IMR-90 (cell line): ENCODE data around the gene GAREM1. TPM values are rescaled to one million over a fixed set of nuclear protein-coding genes. Genes with fewer than 3 reads are reported as not detected.

ENCODE experiments used
- ATAC-seq: fragments of 200-7000 bp; cut with Tn5 transposase; 2 replicates; pipeline ENCODE4 v1.9.1; 2020; ENCODE audit warnings: low read depth, mild to moderate bottlenecking, moderate library complexity
- BruUV-seq: library from RNA; stranded (reverse); fragments of 400-500 nt; replicated peaks from 2 replicates; lab custom pipeline; 2021; lab: Mats Ljungman, UMichigan
- CTCF ChIA-PET: fragments of 300-600 bp; formaldehyde crosslinking; extraction: SDS; loops from one replicate; lab custom pipeline; 2021; ENCODE audit warnings: antibody characterized with exemption; lab: Yijun Ruan, JAX
- POLR2A ChIA-PET: fragments of 300-600 bp; sonication (Branson Sonifier 250); formaldehyde crosslinking; loops from one replicate; lab custom pipeline; 2022; ENCODE audit warnings: antibody characterized with exemption; ENCODE audit not compliant: unreplicated experiment; lab: Charles Lee
- DNase-seq: peaks from one replicate; pipeline ENCODE4 v3.0.0; 2013
- H2AFZ ChIP-seq: replicated peaks from 2 replicates; pipeline ENCODE3; 2013; ENCODE audit warnings: low read length, mild to moderate bottlenecking; ENCODE audit not compliant: poor library complexity
- H2AK5ac ChIP-seq: 2 replicates; pipeline ENCODE4 v1.6.1; 2013; ENCODE audit warnings: low read depth, low read length, inconsistent platforms
- H2AK9ac ChIP-seq: replicated peaks from 2 replicates; pipeline ENCODE3; 2013; ENCODE audit warnings: mild to moderate bottlenecking, low read depth, low read length, moderate library complexity; ENCODE audit not compliant: poor library complexity
- H2BK120ac ChIP-seq: 2 replicates; pipeline ENCODE4 v1.6.1; 2013; ENCODE audit warnings: low read depth, low read length, inconsistent platforms
- H2BK15ac ChIP-seq: 3 replicates; pipeline ENCODE4 v1.6.1; 2013; ENCODE audit warnings: low read depth, low read length, inconsistent platforms
- H2BK20ac ChIP-seq: 2 replicates; pipeline ENCODE4 v1.6.1; 2013; ENCODE audit warnings: low read depth, mild to moderate bottlenecking, inconsistent platforms, low read length, moderate library complexity
- H2BK5ac ChIP-seq: 2 replicates; pipeline ENCODE4 v1.6.1; 2013; ENCODE audit warnings: mild to moderate bottlenecking, low read depth, low read length, inconsistent platforms; ENCODE audit not compliant: poor library complexity, severe bottlenecking
- H3K14ac ChIP-seq: replicated peaks from 2 replicates; pipeline ENCODE4 v1.6.1; 2013; ENCODE audit warnings: low read depth, low read length, inconsistent platforms
- H3K18ac ChIP-seq: 2 replicates; pipeline ENCODE4 v1.6.1; 2013; ENCODE audit warnings: low read depth, low read length, control low read depth
- H3K23ac ChIP-seq: 2 replicates; pipeline ENCODE4 v1.6.1; 2013; ENCODE audit warnings: low read depth, low read length, inconsistent platforms
- H3K27ac ChIP-seq: 2 replicates; pipeline ENCODE4 v1.5.1; 2013; ENCODE audit warnings: mild to moderate bottlenecking, control low read depth, low read length; ENCODE audit not compliant: insufficient read depth
- H3K27me3 ChIP-seq: 2 replicates; pipeline ENCODE4 v1.6.1; 2013; ENCODE audit warnings: low read length; ENCODE audit not compliant: control insufficient read depth, insufficient read depth
- H3K36me3 ChIP-seq: 2 replicates; pipeline ENCODE4 v1.6.1; 2013; ENCODE audit warnings: low read length, mixed read lengths; ENCODE audit not compliant: control insufficient read depth, insufficient read depth
- H3K4ac ChIP-seq: 2 replicates; pipeline ENCODE4 v1.6.1; 2013; ENCODE audit warnings: low read depth, low read length, inconsistent platforms
- H3K4me1 ChIP-seq: 2 replicates; pipeline ENCODE4 v1.6.1; 2013; ENCODE audit warnings: low read length, mixed read lengths; ENCODE audit not compliant: control insufficient read depth, insufficient read depth
- H3K4me2 ChIP-seq: 2 replicates; pipeline ENCODE4 v1.6.1; 2013; ENCODE audit warnings: low read depth, mild to moderate bottlenecking, control low read depth, low read length, moderate library complexity
- H3K4me3 ChIP-seq: 2 replicates; pipeline ENCODE4 v1.5.1; 2013; ENCODE audit warnings: low read depth, mild to moderate bottlenecking, control low read depth, low read length, moderate library complexity; ENCODE audit not compliant: insufficient read depth
- H3K56ac ChIP-seq: 2 replicates; pipeline ENCODE4 v1.6.1; 2013; ENCODE audit warnings: low read length, inconsistent platforms; ENCODE audit not compliant: insufficient read depth; ENCODE audit errors: extremely low read depth
- H3K79me1 ChIP-seq, 2 experiments: 2 replicates each; pipeline ENCODE4 v1.6.1; 2013; ENCODE audit warnings: low read length in 2 of 2, inconsistent platforms in 1 of 2, low read depth in 1 of 2
- H3K9ac ChIP-seq: 2 replicates; pipeline ENCODE4 v1.6.1; 2013; ENCODE audit warnings: low read depth, low read length, control low read depth
- H3K9me1 ChIP-seq: 2 replicates; pipeline ENCODE4 v1.6.1; 2013; ENCODE audit warnings: low read length, inconsistent platforms; ENCODE audit not compliant: insufficient read depth
- H3K9me3 ChIP-seq: 2 replicates; pipeline ENCODE4 v1.6.1; 2013; ENCODE audit warnings: low read length; ENCODE audit not compliant: control insufficient read depth, insufficient read depth
- H4K20me1 ChIP-seq: 2 replicates; pipeline ENCODE4 v1.6.1; 2013; ENCODE audit warnings: low read length, inconsistent platforms; ENCODE audit not compliant: insufficient read depth
- H4K5ac ChIP-seq: 2 replicates; pipeline ENCODE4 v1.6.1; 2013; ENCODE audit warnings: mild to moderate bottlenecking, low read depth, low read length, control low read depth
- H4K8ac ChIP-seq, 2 experiments: 2 replicates each; pipeline ENCODE4 v1.6.1; 2013; ENCODE audit warnings: low read depth in 2 of 2, low read length in 2 of 2, control low read depth in 1 of 2, inconsistent platforms in 1 of 2
- H4K91ac ChIP-seq: 2 replicates; pipeline ENCODE4 v1.6.1; 2013; ENCODE audit warnings: low read depth, low read length, inconsistent platforms; ENCODE audit not compliant: insufficient read depth
- BHLHE40 ChIP-seq: fragments of 150-350 bp; IDR thresholded peaks from 2 replicates; pipeline ENCODE4 v1.6.1; 2016; ENCODE audit warnings: mild to moderate bottlenecking, low read depth, low read length
- FOS ChIP-seq: fragments of 150-350 bp; IDR thresholded peaks from 2 replicates; pipeline ENCODE4 v1.6.1; 2016; ENCODE audit warnings: low read depth, low read length
- NFE2L2 ChIP-seq: fragments of 150-350 bp; IDR thresholded peaks from 2 replicates; pipeline ENCODE4 v1.6.1; 2016; ENCODE audit warnings: low read depth, mild to moderate bottlenecking, low read length
- RFX5 ChIP-seq: IDR thresholded peaks from 2 replicates; pipeline ENCODE4 v1.8.0; 2012; ENCODE audit warnings: low read depth, mild to moderate bottlenecking, low read length, moderate library complexity
- dilution Hi-C: fragments of 300-500 bp; cut with HindIII; formaldehyde crosslinking; loops from one replicate; pipeline ENCODE4 v1.14.3; 2018; ENCODE audit warnings: low sequenced_read_pairs; ENCODE audit not compliant: unreplicated experiment
- in situ Hi-C: fragments of 300-500 bp; cut with MboI; formaldehyde crosslinking; loops from 3 replicates; pipeline ENCODE4 v1.14.3; 2019; ENCODE audit warnings: low sequenced_read_pairs, inconsistent platforms, mixed read lengths
- intact Hi-C: fragments of 100-400 bp; cut with micrococcal nuclease; formaldehyde crosslinking; loops from 2 replicates; pipeline ENCODE4 v1.10.0; 2022
- polyA plus RNA-seq, 3 experiments: library from polyadenylated mRNA; depleted of rRNA; stranded (reverse); fragments of >200 nt; gene quantifications; 2 replicates each; pipeline ENCODE4 v1.2.3, GENCODE V29; 2012; ENCODE audit warnings: low replicate concordance in 1 of 3
- total RNA-seq: library from RNA; depleted of rRNA; stranded (reverse); fragments of >200 nt; gene quantifications from 2 replicates; pipeline ENCODE4 v1.2.3, GENCODE V29; 2012
- TF ChIP-seq, protein P1 (sequence below): fragments of 150-350 bp; IDR thresholded peaks from 2 replicates; pipeline ENCODE4 v1.6.1; 2017; ENCODE audit warnings: mild to moderate bottlenecking, antibody characterized with exemption, low read length, low read depth

Gene GAREM1
- total and polyA plus RNA-seq, 2 of the 4 experiments (the other 2 are of a cell fraction): 1.4 to 2.3 TPM

GRCh38 chr18:32319084-32319483 is 151.6 kb downstream of the GAREM1 start:
- Histone ChIP-seq H3K14ac (no peak overlapping the region), H4K8ac (no peak overlapping the region), H3K4ac (no peak overlapping the region), H2AK9ac (no peak overlapping the region), H3K56ac (no peak overlapping the region), H3K4me2 (no peak overlapping the region), H3K27ac (no peak overlapping the region), H3K9me3 (no peaks in the 10 kb centered on the region), H3K27me3 (no peaks in the 10 kb centered on the region), H2BK120ac (no peak overlapping the region), H3K9me1 (peaks cover 7% of the 10 kb centered on the region), H2BK15ac (no peak overlapping the region), H2AFZ (no peak overlapping the region), H3K18ac (peak overlapping the region; percentile 18; the same call in 1 of the 2 replicates), H3K4me3 (no peak overlapping the region), H4K20me1 (no peaks in the 10 kb centered on the region), H4K5ac (no peak overlapping the region), H3K9ac (no peak overlapping the region), H3K4me1 (peaks cover 8% of the 10 kb centered on the region), H3K36me3 (no peaks in the 10 kb centered on the region), H3K23ac (no peak overlapping the region), H4K91ac (no peak overlapping the region), H2BK20ac (no peak overlapping the region; the same call in 1 of the 2 replicates), H2BK5ac (no peak overlapping the region), H3K79me1 (no peaks in the 10 kb centered on the region), H2AK5ac (no peak overlapping the region)
- CTCF ChIA-PET: no interaction called here
- dilution Hi-C loops: no loop called here
- no TSS peak for BruUV-seq
- no peak for ATAC-seq
- DNase-seq: no peak
- in situ Hi-C loops: no loop called here
- TF ChIP-seq FOS (no peak), NFE2L2 (no peak), RFX5 (no peak), BHLHE40 (no peak)
- TF ChIP-seq, protein P1, sequence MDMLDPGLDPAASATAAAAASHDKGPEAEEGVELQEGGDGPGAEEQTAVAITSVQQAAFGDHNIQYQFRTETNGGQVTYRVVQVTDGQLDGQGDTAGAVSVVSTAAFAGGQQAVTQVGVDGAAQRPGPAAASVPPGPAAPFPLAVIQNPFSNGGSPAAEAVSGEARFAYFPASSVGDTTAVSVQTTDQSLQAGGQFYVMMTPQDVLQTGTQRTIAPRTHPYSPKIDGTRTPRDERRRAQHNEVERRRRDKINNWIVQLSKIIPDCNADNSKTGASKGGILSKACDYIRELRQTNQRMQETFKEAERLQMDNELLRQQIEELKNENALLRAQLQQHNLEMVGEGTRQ: no peak
- POLR2A ChIA-PET: no interaction called here
- intact Hi-C loops: loop anchor here (5.0 kb wide), 1 partner anchor 63 kb away; no protein-coding TSS in a partner anchor
